NCI-H226 (cell line): ENCODE measurements around the gene RIPK4.
"Not testable (repeated sequence)": the region's sequence is repeated elsewhere in the genome, so short reads cannot be mapped to it uniquely, and the experiment has no call there.

ENCODE experiments used
- DNase-seq: peaks from one replicate; pipeline ENCODE4 v3.0.0-alpha.2; 2015

Gene RIPK4

DNA sequence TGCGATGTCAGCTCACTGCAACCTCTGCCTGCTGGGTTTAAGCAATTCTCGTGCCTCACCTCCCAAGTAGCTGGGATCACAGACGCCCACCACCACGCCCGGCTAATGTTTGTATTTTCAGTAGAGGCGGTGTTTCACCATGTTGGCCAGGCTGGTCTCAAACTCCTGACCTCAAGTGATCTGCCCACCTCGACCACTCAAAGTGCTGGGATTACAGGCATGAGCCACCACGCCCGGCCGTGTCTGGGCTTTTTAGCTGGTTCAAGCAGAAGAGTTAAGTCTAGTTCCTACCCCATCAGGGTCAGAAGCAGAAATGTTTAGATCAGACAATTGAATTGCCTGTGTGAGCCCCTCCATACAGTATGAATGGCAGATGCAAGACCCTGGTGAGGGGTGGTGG lies 27.7 kb upstream of the RIPK4 start:
- no peak for DNase-seq

DNA sequence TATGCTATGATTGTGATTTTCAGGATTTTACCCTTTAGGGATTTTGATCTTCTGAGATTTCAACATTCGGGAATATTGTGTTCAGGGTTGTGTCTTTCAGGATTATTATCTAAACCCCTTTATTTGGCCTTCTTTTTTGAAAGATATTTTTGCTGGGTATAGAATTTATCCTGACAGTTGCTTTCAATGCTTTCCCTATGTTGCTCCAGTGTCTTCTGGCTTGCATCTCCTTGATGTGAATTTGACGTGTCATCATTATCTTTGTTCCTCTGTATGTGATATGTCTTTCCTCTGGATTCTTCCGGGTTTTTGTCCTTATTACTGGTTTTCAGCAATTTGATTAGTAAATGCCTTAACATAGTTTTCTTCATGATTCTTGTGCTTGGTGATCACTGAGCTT lies 25.9 kb upstream of the RIPK4 start:
- DNase-seq = no peak

DNA sequence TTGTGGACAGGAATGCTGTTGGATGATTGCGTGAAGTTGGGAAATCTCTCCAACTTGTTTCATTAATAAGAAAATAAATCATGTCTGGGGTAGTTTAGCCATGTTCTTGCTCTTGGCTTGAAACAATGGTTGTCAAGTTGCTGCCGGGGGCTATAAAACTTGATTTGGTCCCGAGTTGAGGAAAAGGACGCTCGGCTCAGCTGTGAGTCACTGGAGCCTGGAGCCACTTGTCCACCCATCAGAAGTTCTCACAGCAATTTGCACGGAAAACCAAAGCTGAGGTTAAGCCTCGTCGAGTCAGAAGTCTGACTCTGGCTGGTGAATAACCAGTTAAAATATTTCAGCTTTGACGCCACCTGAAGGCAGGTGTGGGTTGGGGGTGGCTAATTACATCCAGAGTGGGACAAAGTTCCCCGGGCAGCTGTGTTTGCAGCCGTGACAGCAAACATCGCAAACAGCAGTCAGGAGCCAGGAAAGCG lies 19.7 kb upstream of the RIPK4 start:
- DNase-seq = no peak

DNA sequence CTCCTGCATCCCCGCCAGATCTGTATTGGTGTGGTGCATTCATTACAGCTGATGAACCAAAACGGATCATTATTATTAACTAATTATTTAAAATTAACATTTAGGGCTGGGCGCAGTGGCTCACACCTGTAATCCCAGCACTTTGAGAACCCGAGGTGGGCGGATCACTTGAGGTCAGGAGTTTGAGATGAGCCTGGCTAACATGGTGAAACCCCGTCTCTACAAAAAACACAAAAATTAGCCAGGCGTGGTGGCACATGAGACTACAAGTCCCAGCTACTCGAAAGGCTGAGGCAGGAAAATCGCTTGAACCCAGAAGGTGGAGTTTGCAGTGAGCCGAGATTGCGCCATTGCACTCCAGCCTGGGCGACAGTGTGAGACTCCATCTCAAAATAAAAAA lies 18.4 kb upstream of the RIPK4 start:
- not testable (repeated sequence) for DNase-seq

DNA sequence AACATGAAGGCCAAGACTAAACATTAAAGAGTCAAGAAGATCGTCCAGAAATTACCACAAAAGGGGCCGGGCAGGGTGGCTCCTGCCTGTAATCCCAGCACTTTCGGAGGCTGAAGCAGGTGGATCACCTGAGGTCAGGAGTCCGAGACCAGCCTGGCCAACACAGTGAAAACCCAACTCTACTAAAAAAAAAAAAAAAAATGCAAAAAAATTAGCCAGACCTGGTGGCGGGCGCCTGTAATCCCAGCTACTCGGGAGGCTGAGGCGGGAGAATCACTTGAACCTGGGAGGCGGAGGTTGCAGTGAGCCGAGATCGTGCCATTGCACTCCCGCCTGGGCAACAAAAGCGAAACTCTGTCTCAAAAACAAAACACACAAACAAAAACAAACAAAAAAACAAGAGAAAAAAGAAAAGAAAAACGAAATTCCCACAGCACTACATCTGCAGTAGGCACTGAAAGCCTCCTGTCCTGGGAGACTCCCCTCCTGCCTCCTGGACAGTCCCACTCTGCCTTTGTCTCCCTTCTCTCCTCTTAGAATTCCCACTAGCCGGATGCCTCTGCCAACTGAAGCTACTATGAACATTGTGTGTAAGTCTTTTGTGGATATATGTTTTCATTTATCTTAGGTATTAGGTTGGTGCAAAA lies 17.7 kb upstream of the RIPK4 start:
- no peak for DNase-seq

DNA sequence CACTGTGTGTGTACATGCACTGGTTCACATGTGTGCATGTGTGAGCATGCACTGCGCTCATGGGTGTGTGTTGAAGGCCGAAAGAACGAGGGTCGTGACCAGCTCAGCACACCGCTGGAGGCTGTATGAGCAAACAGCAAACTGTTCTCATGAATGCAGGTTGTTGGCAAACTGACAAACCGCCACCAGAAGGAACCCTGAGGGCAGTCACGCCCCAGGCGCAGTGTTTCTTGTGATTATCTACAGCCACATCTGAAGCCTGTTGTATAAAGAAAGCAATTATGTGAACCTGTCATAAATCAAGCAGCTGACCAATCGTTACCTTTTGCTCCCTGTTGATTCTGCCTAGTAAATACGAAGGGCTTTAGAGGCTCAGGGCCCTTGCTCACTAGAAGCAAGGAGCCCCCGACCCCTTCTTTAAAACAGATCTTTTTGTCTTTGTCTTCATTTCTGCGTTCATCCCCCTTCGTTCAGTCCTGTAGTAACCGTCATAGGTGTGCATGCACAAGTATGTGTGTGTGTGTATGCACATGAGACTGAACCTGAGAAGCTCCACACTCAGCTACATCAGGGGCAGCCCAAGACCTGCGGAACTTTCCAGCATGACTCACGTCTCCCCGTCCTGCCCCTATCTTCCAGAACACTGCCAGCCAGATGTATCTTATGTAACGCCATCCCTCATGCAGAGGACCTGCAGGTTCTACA lies 16.8 kb upstream of the RIPK4 start:
- peak; percentile 80 for DNase-seq

DNA sequence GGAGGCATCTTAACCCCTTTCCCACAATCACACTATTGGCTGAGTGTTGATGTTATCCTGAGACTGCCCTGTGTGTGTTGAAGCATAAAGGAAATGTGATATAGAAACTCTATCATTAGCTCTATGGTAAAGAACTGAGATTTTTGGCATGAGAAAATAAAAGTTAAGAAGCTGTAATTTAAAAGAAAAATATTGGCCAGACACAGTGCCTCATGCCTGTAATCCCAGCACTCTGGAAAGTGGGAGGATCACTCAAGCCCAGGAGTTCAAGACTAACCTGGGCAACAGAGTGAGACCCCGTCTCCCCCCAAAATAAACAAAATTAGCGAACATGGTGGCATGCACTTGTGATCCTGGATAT lies 14.2 kb upstream of the RIPK4 start:
- DNase-seq = no peak

DNA sequence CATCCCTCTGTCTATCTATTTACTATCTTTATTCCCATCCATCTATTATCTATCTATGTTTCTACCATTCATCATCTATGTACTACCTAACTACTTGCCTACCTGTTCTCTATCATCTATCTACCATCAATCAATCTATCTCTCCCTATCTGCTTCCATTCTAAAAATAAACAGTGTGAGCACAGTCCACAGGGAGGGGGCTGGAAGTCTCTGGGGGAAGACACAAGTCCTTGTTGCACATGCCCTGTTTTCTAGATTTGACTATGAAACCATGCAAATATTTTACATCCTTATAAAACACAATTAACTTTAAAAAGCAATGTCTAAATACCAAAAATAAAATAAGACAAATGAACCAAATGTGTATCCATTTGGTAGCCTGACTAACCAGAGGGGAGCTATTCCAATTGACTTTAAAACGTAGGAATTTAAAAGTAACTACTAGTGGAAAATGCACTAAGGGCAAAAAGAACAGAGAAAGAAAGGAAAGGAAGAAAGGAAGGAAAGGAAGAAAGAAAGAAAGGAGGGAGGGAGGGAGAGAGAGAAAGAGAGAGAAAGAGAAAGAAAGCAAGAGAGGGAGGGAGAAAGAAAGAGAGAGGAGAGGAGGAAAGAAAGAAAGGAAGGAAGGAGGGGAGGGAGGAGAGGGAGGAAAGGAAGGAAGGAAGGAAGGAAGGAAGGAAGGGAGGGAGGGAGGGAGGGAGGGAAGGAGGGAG lies 13.6 kb upstream of the RIPK4 start:
- no peak for DNase-seq

DNA sequence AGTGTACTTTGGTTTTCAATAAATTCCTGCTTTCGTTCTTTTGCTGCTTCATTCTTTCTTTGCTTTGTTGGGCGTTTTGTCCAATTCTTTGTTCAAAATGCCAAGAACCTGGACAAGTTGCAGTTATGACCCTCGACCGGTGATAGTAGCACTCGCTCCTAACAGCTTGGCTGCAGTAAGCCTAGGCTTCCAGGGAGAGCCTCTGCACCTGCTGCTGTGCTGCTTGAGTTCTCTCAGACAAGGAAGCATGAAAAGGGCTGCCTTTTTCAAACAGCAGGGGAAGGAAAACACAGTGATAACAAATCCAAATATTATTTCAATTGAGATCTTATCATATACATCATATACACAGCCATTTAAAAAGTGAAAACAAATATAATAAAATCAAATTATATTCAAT lies 12.8 kb upstream of the RIPK4 start:
- no peak for DNase-seq

DNA sequence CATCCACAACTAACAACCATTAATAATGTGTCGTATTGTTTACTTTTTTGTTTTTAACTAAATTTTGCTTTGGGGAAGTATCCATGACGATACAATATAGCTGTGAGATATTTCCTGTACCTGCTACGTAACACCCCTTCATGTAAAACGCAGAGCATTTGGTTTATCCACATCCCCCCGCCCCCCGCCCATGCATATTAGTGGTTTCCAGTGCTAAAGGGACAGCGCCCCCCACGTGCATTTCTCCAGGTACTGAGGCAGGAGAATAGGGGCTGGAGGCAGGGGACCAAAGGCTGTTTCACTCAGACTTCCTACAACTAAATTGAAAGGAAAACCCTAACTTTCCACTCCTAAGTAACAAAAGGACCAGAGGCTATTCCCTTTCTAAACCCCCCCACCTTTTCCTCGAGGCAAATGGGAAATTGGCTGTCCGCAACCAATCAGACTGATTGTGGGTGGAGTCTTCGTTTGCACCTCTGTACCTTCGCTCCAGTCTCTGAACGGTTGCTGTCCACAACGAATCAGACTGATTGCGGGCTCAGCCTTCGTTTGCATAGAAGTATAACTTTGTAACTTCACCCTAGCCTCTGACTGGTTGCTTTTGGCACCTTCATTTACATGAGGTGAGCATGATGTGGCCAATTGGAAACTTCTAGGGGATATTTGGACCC lies 12.2 kb upstream of the RIPK4 start:
- DNase-seq = no peak

DNA sequence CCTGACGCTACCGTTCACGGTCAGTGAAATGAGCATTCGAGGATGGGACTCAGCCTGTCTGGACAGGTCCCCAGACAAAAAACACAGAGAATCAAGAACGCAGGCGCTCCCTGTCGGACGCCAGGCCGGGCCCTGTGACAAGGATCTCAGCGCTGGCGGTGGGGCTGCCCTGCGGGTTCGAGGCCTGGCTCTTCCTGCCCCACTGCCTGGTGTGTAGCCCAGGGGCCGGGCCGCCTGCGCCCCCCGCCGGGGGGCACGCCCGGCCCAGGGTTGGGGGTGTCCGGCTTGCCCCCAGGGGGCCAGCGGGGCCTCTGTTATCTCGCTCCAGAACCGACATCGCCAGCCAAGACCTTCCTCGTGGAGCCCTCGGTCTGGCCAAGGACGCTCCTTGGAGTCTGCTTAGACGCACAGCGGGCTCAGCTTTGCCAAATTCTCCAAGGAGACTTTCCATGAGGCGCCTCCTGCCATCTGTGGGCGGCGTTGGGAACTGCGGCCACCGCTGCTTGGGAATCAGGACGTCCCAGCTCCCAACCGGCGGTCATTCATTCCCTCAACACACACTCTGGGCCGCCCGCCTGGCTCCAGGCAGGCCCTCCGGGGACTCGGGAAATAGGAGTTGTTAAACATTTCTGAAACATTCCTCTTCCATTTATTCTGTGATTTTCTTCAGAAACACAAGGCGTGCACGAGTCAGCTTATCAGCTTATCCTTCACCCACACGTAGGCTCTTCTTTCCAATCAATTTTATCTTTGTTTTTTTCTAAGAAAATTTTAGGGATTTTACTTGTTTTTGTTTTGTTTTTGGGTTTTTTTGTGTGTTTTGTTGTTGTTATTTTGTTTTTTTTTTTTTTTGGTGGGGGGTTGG lies 11.3 kb upstream of the RIPK4 start:
- peak; percentile 71 for DNase-seq

DNA sequence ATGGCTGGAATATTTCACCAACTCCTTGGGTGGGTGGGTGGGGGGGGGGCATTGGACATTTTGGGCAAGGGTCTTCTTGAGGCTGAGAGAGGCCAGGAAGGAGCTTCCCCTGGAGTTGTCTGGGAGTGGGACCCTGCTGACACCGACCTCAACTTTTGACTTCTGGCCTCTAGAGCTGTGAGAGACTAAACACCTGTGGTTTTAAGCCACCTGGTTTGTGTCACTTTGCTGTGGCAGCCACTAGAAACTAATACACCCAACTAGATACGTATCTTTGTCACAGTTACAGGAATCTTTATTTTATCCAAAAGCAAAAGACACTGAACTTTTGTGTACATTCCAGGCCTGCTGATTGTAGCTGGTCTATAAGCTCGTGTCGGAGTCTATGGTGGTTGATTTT lies 9.9 kb upstream of the RIPK4 start:
- no peak for DNase-seq

DNA sequence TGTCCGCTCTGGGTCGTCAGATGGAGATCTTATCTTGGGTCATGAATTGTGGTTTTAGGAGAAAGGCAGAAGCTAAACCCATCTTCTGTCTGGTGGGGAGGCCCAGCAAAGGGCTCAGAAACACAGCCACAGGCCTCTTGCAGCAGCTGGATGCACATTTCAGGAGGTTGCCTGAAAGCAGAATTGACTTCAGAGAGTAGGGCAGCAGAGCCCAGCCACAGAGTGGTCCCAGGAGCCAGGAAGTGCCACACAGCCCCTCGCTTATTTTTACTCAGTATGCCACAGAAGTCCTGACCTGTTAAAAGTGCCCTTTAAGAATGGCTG lies 8.3 kb upstream of the RIPK4 start:
- DNase-seq = no peak

DNA sequence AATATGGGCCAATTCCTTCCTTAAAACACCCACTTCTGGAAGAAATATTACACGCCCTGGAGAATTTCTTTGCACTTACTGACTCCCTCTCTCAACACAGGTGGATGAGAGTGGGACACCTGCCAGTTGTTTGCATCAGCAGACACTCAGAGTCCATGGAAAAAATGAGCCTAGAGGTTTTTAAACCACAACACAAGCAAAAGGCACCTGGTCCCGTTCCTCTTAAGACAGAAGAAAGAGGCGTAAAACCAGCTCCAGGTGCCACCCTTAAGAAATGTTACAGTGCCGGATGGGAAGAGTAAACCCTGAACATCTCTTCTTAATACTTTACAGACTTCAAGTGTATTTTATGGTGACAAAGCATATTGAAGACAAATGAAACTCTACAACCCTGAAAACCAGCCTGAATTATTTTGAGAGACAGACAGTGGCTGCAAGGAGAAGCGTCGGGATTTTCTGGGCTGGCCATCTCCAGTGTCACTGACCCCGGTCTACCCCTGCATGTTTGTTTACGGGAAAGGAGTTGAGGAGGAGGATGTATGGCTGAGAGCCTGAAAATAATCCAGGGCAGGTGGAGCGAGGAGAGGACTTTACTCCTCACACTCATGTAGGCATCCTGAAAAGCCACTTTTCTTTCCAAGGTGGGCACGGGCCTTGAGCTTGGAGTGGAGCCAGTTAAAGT lies 7.8 kb upstream of the RIPK4 start:
- DNase-seq = no peak

DNA sequence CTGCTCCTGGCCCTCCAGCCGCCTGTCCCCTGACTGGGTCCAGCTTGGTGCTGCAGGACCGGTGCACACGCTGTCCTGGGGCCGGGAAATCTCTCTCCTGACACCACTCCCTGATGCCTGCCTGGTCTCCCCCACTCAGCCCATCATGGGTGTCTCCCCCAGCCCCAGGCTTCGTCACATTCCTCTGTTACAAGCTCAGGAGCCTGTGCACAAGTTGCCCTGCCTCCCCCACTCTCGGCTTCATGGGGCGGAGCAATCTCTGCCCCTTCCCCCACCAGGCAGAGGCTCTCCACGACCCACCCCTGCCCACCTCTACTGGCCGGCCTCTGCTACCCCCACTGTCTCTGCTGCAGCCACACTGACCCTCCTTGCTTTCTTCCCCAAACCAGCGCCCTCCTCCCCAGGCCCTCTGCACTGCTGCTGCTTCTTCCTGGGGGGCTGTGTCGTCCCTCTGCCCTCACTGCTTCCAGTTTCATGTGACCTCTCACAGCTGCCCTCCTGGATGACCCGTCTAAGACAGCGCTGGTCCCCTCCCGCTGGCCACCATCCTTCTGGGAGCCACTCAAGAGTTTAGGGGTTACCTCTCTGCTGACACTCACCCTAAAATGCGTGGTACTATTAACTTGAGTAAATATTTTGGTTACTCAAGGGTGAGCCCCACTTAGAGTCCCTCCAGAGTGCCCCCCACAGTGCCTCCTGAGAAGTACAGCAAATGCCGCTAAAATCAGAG lies 5.7 kb upstream of the RIPK4 start:
- DNase-seq = no peak

DNA sequence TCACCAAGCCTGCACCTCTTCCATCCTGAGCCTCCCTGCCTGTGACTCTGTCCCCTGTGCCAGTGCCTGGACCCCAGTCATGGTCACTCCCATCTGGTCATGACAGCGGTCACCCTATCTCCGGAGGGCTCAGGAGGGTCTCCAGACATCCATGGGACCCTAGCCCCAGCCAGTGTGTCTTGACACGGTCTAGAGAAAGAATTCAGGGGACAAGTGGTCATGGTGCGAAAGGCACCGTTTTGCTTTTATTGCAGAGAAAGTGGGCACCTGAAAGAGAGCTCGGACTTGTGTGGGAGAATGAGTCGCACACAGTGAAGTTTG lies 4.7 kb upstream of the RIPK4 start:
- DNase-seq = no peak

DNA sequence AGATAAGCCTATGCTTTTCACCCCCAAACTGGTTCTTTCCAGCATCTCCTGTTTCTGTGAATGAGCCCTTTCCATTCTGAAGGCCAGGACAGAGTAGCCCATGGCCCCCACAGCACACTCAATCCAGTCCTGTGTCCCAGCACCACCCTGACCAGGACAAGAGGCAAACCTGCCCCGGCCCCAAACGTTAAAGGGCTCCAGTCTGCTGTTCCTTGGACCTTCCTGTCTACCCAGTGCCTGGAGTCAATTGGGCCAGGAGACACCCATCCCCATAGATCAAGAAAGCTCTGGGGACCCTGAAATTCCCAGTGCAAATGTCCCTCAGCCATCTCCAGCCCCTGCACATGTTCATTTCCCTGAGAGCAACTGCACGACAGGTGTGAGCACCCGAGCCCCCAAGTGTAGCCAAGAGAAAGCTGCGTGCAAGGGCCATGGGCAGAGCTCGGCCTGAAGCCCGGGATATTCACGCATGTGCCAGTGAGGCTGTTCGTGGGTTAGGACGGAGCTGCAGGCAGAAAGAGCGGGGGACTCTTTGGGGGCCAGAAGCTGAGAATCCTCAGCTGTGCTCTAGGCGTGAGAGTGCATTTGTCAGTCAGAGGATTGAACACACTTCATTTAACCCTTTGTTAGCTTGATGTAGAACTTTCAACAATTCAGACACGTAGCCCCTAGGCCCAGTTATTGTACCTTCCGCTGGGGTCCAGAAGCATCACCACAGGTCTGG lies 4.2 kb upstream of the RIPK4 start:
- no peak for DNase-seq

DNA sequence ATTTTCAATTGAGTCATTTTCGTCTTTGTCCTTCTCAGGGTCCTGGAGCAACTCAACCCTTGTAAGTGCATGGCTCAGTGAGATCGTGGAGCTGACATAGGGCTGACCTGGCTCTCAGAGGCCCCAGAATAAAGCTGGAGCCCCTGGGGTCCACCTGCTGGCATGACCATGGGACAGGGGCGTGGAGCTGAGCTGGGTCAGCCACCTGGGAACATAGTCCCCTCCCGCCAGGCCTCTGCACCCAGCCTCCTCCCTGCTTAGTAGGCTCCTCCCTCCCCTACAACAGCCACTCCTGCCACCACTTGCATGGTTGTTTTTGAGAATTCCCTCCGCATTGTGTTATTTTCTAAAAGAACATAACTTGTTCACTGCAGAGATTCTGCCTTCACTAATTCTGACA lies 3.1 kb upstream of the RIPK4 start:
- no peak for DNase-seq

DNA sequence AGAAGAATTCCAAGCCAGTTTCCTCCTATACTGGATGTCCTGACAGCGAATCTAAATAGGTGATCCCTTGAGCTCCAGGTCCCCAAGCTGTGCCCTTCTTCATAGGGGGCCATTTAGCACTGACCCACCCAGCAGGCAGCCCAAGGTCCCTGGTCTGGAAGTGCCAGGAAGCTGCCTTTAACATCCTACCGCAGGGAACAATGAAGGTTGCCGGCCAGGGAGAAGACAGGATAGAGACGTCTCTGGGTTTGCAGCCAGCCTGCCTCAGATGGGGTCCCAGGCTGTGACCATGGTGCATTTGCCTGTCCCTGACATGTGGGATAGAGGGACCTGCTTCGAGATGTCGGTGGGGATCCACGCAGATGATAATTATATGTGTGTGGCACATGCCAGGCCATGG lies 2.7 kb upstream of the RIPK4 start:
- DNase-seq = no peak

DNA sequence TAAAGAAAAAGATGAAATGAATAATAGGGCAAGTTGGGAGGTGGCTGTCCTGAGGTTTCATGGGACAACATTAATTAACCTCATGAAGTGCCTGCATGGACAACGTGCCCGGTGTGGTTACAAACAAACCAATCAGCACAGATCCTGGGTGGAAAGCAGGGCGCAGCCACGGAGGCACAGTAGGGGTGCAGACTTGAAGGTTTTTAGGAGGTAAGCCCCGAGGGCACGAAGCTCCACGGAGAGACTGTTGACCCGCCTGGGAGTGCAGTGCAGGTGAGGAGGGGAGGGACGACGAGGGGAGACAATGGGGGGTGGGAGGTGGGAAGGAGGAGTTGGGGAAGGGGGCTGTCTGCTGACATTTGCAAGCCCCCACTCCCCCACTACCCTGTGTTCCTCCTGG lies 2.3 kb upstream of the RIPK4 start:
- no peak for DNase-seq

DNA sequence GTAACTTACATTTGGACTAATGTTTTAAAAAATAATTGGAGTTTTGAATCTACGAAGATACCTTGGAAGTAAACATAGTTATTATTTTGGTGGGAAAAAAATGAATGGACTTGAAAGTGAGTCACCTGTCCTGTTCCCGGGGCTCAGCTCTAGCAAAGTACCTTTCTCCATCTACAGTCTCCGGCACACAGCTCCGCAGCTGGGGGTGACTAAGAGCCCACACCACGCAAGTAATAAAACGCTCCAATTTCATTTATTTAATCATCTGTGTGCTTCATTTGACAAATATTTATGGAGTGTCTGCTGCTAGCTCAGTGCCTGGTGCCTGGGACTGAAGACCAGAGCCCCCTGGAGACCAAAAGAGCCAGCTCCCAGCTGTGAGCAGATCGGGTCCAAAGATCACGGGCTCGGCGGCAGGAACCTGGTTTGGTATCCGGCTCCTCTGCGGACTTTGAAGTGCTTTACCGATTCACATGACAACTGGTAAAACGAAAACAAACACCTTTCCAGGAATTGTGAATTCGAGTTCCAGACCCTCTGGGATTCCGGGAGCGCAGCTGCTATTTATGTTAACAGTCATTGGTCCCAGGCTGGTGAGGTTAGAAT lies 1.7 kb upstream of the RIPK4 start:
- peak; percentile 33 for DNase-seq
